MV-4-11 (cell line): ENCODE results near the gene GASK1A.
"Not testable (repeated sequence)": the region's sequence is repeated elsewhere in the genome, so short reads cannot be mapped to it uniquely, and the experiment has no call there.

Source experiments
- DNase-seq: peaks from one replicate; lab custom pipeline; 2025; lab: John Stamatoyannopoulos, UW

The GASK1A gene

DNA sequence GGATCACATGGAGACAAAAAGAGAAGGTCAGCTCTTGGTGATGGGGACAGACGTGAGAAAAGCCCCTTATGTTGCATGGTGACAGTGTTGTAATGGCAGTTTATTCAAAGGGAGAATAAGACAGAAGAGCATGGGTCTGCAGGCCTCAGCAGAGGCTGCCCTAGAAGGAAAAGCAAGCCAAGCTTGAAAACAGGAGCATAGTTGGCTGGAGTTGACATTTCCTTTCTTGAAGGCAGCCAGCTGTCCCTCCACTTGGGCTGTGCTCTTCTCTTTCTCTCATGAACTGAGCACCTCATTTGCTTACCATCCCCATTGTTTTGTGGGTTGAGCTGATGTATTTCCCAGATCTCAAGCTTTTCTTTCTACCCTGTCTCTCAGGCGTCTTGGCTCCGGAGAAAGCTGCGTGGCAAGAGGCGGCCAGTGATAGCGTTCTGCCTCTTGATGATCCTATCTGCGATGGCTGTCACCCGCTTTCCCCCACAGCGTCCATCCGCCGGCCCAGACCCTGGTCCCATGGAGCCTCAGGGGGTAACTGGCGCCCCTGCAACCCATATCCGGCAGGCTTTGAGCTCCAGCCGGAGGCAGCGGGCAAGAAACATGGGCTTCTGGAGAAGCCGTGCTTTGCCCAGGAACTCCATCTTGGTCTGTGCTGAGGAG is 52.9 kb downstream of the GASK1A start:
- no peak for DNase-seq

DNA sequence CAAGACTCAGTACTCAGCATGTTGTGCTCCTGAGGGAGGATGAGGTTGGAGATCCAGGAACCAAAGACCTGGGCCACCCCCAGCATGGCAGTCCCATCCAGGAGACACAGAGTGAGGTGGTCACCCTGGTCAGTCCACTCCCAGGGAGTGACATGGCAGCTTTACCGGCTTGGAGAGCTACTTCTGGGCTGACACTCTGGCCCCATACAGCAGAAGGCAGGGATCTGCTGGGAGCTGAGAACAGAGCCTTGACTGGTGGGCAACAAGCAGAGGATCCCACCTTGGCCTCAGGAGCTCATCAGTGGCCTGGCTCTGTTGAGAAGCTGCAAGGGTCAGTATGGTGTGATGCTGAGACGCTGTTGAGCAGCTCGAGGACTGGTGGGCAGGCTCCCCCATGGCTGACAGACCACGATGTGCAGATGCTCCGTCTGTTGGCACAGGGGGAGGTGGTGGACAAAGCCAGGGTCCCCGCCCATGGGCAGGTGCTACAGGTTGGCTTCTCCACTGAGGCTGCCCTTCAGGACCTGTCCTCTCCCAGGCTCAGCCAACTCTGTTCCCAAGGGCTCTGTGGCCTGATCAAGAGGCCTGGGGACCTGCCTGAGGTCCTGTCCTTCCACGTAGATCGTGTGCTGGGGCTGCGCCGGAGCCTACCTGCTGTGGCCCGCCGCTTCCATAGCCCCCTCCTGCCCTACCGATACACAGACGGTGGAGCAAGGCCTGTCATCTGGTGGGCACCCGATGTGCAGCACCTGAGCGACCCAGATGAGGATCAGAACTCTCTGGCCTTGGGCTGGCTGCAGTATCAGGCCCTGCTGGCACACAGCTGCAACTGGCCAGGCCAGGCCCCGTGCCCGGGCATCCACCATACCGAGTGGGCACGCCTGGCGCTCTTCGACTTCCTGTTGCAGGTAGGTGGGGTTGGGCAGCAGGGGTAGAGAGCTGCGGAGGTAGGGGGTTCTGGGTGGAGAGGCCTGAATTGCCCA is 53.8 kb downstream of the GASK1A start:
- DNase-seq, result no peak

DNA sequence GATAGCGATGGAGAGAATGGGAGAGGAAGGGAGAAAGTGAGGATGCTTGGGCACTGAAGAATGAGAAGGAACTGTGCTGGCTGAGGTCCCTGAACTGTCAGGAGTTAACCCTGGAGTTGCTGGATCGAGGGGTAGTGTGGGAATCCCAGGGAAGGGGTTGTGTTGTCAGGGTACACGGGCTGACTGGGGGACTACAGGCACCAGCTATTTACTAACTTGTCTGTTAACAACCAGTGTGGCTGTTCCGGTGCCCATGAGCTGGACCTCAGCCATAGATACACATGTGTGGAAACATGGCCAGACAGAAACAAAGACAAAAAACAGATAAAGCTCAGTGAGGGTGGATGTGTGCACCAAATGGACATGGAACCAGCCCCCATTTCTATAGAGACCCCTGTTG is 55.1 kb downstream of the GASK1A start:
- no peak for DNase-seq

DNA sequence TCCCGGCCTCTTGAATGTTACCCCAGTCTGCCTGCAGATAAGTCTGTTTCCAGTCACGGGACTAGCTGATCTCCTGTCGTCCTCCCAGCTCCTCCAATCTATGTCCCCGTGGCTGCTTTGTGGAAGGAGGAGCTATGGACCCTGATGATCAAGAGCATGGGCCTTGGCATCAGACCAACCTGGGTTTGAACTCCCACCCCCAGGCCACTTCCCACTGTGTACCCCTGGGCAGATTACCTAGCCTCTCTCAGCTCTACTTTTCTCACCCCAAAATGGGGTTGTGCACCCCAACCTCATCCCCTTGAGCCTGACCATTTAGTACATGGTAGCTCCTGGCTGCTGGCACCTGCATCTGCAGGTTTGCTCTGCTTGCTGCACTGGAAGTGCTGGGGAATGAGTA is 55.8 kb downstream of the GASK1A start:
- no peak for DNase-seq

DNA sequence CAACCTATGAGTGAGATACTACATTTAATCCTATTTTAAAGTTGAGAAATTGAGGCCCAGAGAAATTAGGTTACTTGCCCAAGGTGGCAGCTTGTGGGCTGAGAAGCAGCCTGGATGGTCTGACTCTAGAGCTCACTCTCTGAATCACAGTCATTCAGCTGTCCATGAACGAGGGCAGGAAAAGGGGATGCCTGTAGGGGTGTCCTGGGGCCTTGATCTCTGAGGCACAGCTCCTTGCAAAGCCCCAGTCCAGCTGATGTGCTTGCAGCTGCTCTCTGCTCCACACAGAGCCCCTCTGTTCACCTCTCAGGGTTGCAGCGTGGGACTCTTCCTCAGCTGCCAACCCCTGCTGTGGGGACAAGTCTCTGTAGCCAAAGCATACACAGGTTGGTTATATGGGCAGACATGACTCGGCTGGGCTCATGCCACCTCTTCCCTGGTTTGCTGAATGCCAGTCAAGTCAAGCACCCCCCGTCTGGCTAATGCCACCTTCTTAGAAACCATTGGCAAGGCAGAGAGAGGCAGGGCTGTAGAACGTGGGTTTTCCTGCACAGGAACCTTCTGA is 56.8 kb downstream of the GASK1A start:
- no peak for DNase-seq

DNA sequence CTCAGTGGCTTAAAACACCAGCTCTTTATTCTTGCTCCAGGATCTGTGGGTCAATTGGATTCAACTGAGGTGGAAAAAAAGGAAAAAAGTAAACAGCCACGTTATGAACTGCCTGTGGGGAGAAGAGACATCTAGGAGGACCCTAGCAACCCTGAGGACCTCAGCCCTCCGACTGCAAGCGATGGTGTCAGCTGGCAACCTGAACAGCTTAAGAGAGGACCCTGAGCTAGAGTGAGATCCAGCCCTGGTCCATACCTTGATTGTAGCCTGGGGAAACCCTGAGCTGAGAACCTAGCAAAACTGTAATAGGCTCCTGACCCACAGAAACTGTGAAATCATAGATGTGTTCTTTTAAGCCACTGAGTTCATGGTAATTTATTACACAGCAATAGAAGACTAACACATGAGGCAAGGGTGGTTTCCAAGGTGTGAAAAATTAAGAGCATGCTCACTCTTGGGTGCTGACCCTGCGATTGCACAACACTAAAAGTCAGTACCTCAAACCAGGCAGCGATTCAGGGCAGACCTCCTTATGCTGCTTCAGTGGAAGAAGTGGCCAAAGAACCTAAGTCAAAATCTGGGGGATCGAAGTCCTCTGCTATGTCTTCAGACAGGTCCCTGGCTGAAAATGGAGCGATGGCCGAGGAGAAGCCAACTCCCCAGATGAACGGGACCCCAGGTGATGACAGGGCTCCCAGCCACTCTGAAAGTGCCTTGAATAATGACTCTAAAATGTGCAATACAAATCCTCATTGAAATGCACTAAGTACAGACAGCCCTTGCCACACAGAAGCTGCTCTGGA is 57.7 kb downstream of the GASK1A start:
- no peak for DNase-seq

DNA sequence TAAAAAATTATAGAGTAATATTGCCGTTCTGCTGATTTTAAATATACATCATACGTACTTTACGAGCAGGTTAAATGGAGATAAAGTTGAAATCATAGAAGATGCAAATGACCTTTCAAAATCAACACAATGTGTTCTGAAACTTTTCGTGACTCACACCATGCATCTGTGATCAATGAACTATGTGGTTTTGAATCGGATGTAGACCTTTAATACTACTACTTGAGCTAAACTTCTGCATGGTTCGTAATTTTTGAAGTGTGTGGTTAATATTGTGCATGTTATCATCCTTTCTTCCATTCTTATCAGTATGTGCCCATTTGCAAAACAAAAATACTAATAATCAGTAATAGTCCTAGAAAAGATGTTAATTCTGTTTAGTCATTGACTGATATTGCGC is 58.9 kb downstream of the GASK1A start:
- no peak for DNase-seq

DNA sequence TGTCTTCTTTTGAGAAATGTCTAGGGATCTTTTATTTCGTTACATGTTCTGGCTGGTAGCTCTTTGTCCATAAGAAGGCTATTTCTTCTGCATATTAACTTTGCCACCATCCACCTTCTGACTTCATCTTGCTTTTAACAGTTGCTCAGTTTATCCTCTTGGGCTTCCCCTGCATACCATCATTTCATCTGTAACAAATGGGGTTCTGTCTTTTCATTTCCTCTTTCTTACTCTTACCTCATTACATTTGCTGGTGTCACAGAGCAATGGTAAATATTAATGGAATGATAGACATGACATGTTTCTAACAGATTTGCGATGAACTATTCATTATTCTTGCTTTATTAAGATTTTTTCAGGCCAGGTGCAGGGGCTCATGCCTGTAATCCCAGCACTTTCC is 62.4 kb downstream of the GASK1A start:
- DNase-seq, result no peak

DNA sequence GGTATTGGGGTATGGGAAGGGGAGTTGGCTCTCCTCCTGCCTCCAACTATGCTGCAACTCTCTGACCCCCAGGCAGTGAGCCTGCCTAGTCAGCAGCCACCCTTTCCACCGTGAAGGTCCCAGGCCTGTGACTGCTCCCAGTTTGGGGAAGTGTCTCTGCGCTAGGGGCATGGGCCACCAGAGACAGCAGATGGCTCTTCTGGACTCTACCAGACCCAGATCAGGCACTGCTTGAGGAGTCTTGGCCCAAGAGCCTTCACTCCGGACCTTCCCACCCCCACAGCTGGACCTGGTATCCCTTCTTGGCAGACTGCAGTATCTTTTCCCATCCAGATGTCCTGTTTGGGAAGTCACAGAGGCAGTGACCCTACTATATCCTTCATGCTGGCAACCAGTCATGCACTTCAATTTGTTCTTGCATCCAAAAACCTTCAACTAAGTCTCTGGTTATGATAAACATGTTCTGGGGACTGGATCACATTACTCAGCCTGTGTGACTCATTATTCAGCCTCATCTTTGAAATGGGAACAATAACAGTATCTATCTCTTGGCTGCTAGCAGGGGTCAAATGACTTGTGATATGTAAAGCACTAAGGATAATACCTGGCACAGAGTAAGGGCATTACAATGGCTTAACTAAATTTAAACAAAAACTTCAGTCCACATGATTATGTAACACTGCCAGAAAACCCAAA is 64.1 kb downstream of the GASK1A start:
- DNase-seq, result no peak

DNA sequence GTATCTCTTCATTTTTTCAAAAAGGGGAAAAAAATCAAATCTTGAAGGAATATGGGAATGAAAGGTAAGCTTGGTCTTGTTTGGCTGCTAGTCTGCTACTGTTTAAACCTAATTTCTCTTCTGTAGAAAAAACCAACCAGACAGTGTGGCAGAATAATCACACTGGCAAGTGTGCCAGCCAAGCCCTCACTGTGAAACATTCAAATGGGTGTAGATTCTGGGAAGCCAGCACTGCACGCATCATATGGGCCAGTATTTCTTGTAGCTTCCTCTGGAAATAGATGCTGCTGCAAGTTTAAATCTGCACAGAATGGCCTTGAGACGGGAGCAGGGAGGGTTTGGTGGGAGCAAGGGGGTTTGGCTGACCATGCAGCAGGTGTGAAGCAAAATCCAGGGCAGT is 64.7 kb downstream of the GASK1A start:
- DNase-seq, result no peak

DNA sequence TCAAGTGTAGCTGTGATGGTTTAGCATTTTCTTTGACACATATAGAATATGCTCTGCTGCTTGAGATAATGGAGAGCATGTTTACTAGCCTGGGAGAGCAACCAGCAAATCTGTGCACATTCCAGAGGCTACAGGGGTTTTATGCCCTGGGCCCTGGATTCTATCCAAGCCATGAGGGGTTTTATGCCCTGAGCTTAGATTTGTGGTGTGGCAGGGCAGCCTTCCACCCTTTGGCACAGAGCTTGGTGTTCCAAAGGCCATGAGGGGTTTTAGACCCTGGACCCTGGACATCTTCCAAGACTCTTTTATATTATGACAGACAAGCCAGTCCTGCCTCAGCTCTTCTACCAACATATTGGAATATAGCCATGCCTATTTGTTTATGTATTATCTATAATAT is 66.0 kb downstream of the GASK1A start:
- not testable (repeated sequence) for DNase-seq

DNA sequence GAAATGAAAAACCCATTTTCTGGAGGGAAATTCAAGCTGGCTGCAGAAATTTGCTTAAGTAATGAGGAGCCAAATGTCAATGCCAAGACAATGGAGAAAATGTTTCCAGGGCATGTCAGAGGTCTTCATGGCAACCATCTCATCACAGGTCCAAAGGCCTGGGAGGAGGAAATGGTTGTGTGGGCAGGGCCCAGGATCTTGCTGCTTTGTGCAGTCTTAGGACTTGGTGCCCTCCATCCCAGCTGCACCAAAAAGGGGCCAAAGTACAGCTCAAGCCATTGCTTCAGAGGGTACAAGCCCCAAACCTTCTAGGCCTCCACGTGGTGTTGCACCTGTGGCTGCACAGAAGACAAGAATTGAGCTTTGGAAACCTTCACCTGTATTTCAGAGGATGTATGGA is 67.5 kb downstream of the GASK1A start:
- no peak for DNase-seq

DNA sequence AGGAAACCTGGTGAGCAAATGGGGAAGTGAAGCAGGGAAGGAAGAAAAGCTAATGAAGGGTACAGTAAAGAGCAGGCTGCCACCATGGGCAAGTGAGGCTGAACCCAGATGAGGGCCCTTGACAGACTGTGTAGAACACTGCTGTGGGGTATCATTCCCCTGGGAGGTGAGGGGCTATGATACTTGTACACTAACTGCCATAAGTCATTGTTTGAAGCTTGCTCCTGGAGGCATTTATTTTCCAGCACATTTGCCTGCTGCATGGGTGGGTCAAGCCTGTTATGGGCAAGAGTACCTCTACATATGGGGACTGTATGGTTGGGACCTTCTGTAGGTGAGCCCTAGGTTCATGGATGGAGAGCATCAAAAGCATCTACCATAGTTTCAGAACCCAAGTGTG is 69.4 kb downstream of the GASK1A start:
- DNase-seq, result no peak

DNA sequence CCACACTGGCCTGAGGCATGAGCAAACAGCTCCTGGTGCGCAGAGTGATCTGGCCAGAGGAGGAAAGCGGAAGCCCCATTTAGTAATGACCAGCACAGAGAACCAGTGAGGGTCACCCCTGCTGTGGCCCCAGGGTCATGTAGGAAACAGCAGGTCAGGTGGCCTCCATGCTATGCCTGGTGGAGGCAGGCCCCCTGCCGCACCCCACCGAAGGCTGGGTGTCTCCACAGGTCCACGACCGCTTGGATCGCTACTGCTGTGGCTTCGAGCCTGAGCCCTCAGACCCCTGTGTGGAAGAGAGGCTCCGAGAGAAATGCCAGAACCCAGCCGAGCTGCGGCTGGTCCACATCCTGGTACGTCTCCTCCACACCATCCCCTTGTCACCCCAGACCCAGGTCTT is 74.2 kb downstream of the GASK1A start:
- no peak for DNase-seq

DNA sequence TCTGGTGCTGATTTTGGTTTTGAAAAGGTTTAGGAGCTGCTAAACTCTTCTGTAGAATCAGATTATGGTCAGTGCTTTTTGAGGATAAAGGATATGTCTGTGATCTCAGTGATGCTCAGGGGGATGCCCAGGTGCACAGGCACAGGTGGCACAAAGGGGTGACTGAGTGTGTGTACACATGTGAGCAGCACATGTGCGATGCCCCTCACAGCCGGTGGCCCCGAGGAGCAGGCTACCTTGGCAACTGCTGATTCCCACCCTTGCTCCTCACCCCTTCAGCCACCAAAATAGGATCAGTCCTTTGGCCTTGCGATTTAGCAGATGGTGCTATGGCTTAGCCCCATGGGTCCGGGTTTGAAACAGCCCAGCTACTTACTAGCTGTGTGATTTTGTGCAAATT is 75.6 kb downstream of the GASK1A start:
- DNase-seq, result no peak

DNA sequence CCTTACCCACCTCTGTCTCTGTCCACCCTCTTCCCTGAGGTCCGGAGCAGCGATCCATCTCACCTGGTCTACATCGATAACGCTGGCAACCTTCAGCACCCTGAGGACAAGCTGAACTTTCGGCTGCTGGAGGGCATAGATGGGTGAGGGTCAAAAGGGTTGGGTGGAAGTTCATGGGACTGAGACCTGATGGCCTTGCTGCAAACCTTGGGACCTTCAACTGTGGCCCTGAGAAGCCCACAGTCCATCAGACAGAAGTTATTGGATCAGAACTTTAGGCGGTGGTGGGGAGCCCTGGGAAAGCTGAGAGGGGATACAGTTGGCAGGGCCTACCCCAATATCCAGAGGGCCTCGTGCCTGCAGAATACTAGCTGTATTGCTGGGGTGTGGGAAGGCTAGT is 76.3 kb downstream of the GASK1A start:
- no peak for DNase-seq

DNA sequence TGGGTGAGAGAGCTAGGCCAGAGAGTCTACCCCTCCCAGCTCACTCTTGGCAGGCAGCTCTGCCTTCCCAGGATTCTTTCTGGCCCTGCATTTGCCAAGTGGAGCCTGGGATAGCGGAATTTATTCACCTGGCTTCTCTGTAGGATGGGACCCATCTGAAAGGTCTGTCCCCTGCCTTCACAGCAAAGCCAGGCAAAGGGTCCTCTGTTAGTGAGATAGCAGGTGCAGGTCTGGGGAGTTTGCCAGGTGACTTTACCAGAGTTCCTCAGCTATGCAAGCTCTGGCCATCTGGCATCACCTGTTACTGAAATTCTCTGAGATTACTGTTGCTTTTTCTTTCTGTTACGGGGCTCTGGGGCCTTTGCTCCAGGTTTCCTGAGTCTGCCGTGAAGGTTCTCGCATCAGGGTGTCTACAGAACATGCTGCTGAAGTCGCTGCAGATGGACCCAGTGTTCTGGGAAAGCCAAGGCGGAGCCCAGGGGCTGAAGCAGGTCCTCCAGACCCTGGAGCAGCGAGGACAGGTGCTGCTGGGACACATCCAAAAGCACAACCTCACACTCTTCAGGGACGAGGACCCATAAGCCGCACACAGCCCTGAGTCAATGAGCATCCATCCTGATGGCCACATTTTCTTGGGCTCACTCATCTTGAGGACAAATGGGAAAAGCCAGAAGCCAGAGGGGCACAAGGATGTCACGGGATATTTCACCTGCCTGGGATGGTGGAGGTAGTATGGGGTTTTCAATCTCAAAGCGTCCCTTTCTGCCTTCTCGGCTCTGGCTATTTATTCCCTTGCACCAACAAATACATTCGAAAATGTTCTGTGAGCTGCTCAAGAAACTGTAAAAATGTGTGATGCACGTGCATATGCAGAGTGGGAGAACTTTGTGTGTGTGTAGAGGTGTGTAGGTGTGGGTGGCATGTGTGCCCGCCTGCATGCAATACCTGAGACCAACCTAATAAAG is 77.0 kb downstream of the GASK1A start:
- no peak for DNase-seq

DNA sequence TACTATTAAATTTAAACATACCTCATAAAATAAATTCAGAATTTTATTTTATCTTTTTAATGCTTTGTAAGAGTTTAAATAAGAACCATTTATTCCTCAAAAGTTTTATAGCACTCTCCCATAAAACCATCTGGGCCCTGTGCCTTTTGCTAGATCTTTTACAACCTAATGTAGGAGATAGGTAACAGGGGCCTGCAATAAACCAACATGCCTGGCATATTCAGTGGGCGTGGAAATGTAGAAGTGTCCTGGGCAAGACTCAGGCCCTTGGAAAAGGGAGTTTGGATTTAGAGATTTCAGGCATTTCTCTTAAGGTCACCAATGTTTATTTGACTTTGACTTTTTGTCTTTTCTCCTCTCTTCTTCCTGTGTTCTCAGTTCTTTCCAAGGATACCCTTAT is 80.3 kb downstream of the GASK1A start:
- DNase-seq, result no peak

DNA sequence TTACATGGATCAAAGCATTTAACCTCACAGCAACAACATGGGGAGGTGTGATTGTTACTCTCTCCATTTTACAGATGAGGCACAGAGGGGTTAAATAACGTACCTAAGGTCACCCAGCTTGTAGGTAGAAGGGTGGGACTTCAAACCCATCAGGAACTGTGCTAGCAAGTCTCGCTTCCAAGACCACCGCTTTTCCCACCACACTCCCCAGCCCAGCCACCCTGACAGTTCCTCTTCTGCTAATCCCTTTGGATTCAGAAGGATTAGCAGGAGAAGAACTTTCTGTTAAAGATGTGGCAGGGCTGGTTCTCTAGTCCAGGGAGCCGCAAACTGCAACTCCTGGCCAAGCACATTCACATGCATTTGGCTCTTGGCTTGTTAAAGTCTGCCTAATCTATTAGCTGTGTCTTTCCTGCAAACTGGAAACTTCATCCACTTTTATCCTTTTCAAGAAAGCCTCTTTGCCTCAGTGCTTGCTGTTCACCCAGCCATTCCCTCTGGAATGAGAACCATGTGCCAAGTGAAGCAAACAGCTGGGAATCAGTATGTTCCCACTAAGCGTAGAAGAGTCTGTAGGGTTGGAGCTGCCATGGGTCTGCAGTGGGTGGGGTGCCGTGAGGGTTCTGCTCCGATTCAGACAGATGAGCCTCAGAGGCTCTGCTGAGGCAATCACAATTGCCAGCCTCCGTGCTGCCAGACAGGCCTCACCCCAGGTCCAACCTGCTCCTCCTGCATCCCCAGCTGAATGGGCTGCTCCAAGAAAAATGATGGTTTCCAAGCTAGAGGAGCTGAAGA is 82.2 kb downstream of the GASK1A start:
- DNase-seq, result no peak
